H9 (cell line): ENCODE results near the gene HCRT. TPM values are rescaled to one million over a fixed set of nuclear protein-coding genes. Genes with fewer than 3 reads are reported as not detected.

Source experiments
- DNase-seq: peaks from one replicate; pipeline ENCODE4 v3.0.0-alpha.2; 2017
- H2AFZ ChIP-seq: one replicate; pipeline ENCODE4 v1.6.1; 2013; ENCODE audit warnings: mild to moderate bottlenecking, low read length, control low read depth, moderate library complexity
- H2AK5ac ChIP-seq: 2 replicates; pipeline ENCODE4 v1.6.1; 2013; ENCODE audit warnings: low read length, control low read depth, mixed read lengths; ENCODE audit not compliant: insufficient read length
- H2BK120ac ChIP-seq: one replicate; pipeline ENCODE4 v1.6.1; 2013; ENCODE audit warnings: low read depth, mild to moderate bottlenecking, low read length, control low read depth, inconsistent platforms; ENCODE audit not compliant: poor library complexity, severe bottlenecking
- H2BK12ac ChIP-seq: 2 replicates; pipeline ENCODE4 v1.6.1; 2013; ENCODE audit warnings: low read length, control low read depth, mixed read lengths, low read depth; ENCODE audit not compliant: insufficient read length
- H2BK15ac ChIP-seq: 2 replicates; pipeline ENCODE4 v1.6.1; 2013; ENCODE audit warnings: low read depth, low read length, control low read depth
- H2BK20ac ChIP-seq: one replicate; pipeline ENCODE4 v1.6.1; 2013; ENCODE audit warnings: low read depth, mild to moderate bottlenecking, low read length, control low read depth, inconsistent platforms; ENCODE audit not compliant: poor library complexity, severe bottlenecking
- H2BK5ac ChIP-seq: 2 replicates; pipeline ENCODE4 v1.6.1; 2013; ENCODE audit warnings: low read length, control low read depth, mixed read lengths; ENCODE audit not compliant: insufficient read length
- H3K14ac ChIP-seq: 2 replicates; pipeline ENCODE4 v1.6.1; 2013; ENCODE audit warnings: low read length, control low read depth; ENCODE audit not compliant: insufficient read depth
- H3K18ac ChIP-seq: 2 replicates; pipeline ENCODE4 v1.6.1; 2013; ENCODE audit warnings: low read depth, mild to moderate bottlenecking, mixed read lengths, low read length, control low read depth; ENCODE audit not compliant: insufficient read length
- H3K23ac ChIP-seq: 2 replicates; pipeline ENCODE4 v1.6.1; 2013; ENCODE audit warnings: low read length, control low read depth, mixed read lengths, low read depth; ENCODE audit not compliant: insufficient read length
- H3K23me2 ChIP-seq: 2 replicates; pipeline ENCODE4 v1.6.1; 2013; ENCODE audit warnings: low read depth, mild to moderate bottlenecking, mixed read lengths, low read length, control low read depth; ENCODE audit not compliant: insufficient read length, poor library complexity, severe bottlenecking
- H3K27ac ChIP-seq: 2 replicates; pipeline ENCODE4 v1.5.1; 2013; ENCODE audit warnings: low read length, control low read depth, mixed read lengths, low read depth; ENCODE audit not compliant: insufficient read length
- H3K27me3 ChIP-seq: 2 replicates; pipeline ENCODE4 v1.6.1; 2013; ENCODE audit warnings: low read length, control low read depth, inconsistent platforms; ENCODE audit not compliant: insufficient read depth
- H3K4ac ChIP-seq: 2 replicates; pipeline ENCODE4 v1.6.1; 2013; ENCODE audit warnings: low read depth, mild to moderate bottlenecking, control low read depth, inconsistent platforms, low read length, moderate library complexity
- H3K4me1 ChIP-seq: 2 replicates; pipeline ENCODE4 v1.6.1; 2013; ENCODE audit warnings: low read length, control low read depth, inconsistent platforms; ENCODE audit not compliant: insufficient read depth
- H3K4me2 ChIP-seq: 2 replicates; pipeline ENCODE4 v1.6.1; 2013; ENCODE audit warnings: low read length, control low read depth, mixed read lengths; ENCODE audit not compliant: insufficient read length, insufficient read depth
- H3K56ac ChIP-seq: 2 replicates; pipeline ENCODE4 v1.6.1; 2013; ENCODE audit warnings: low read depth, mild to moderate bottlenecking, mixed read lengths, low read length, control low read depth; ENCODE audit not compliant: insufficient read length
- H3K79me1 ChIP-seq: 2 replicates; pipeline ENCODE4 v1.6.1; 2013; ENCODE audit warnings: low read depth, mild to moderate bottlenecking, moderate library complexity, low read length, control low read depth, inconsistent platforms; ENCODE audit not compliant: insufficient read depth, poor library complexity, severe bottlenecking
- H3K79me2 ChIP-seq: 2 replicates; pipeline ENCODE4 v1.6.1; 2013; ENCODE audit warnings: low read length, control low read depth, inconsistent platforms; ENCODE audit not compliant: insufficient read depth
- H3K9ac ChIP-seq: 2 replicates; pipeline ENCODE4 v1.6.1; 2013; ENCODE audit warnings: low read length, control low read depth, mixed read lengths; ENCODE audit not compliant: insufficient read length; ENCODE audit errors: extremely low read depth
- H3K9me3 ChIP-seq: one replicate; pipeline ENCODE4 v1.6.1; 2013; ENCODE audit warnings: low read depth, low read length, inconsistent platforms; ENCODE audit not compliant: control insufficient read depth
- H3T11ph ChIP-seq: one replicate; pipeline ENCODE4 v1.6.1; 2013; ENCODE audit warnings: mild to moderate bottlenecking, low read length, control low read depth, inconsistent platforms
- H4K20me1 ChIP-seq: one replicate; pipeline ENCODE4 v1.6.1; 2013; ENCODE audit not compliant: control insufficient read depth, insufficient read length, insufficient read depth
- H4K5ac ChIP-seq: 2 replicates; pipeline ENCODE4 v1.6.1; 2013; ENCODE audit warnings: low read depth, mild to moderate bottlenecking, mixed read lengths, low read length, control low read depth; ENCODE audit not compliant: insufficient read length
- H4K8ac ChIP-seq: replicated peaks from 2 replicates; pipeline ENCODE4 v1.6.1; 2013; ENCODE audit warnings: low read length, control low read depth, mixed read lengths, low read depth; ENCODE audit not compliant: insufficient read length
- H4K91ac ChIP-seq: 2 replicates; pipeline ENCODE4 v1.6.1; 2013; ENCODE audit warnings: low read depth, mild to moderate bottlenecking, moderate library complexity, mixed read lengths, low read length, control low read depth; ENCODE audit not compliant: insufficient read length
- H3K27ac Mint-ChIP-seq, 3 experiments: 2 replicates in 2 of 3; 3 replicates in 1 of 3; pipeline ENCODE4 v1.8.0; 2020 to 2021; ENCODE audit warnings: mixed read lengths in 3 of 3, mild to moderate bottlenecking in 1 of 3, moderate library complexity in 1 of 3
- H3K27me3 Mint-ChIP-seq: 2 replicates; pipeline ENCODE4 v1.8.0; 2021; ENCODE audit warnings: low read depth, mild to moderate bottlenecking, moderate library complexity, mixed read lengths
- H3K36me3 Mint-ChIP-seq, 3 experiments: 2 replicates in 2 of 3; 3 replicates in 1 of 3; pipeline ENCODE4 v1.8.0; 2020 to 2021; ENCODE audit warnings: low read depth in 3 of 3, mixed read lengths in 3 of 3; ENCODE audit not compliant: insufficient read depth in 1 of 3
- H3K4me1 Mint-ChIP-seq, 2 experiments: 2 replicates each; pipeline ENCODE4 v1.8.0; 2020; ENCODE audit warnings: mixed read lengths in 2 of 2
- H3K4me3 Mint-ChIP-seq, 2 experiments: 2 replicates in 1 of 2; 3 replicates in 1 of 2; pipeline ENCODE4 v1.8.0; 2020 to 2021; ENCODE audit warnings: mild to moderate bottlenecking in 2 of 2, mixed read lengths in 2 of 2, moderate library complexity in 1 of 2
- H3K9me3 Mint-ChIP-seq, 2 experiments: 2 replicates in 1 of 2; 3 replicates in 1 of 2; pipeline ENCODE4 v1.8.0; 2020; ENCODE audit warnings: mild to moderate bottlenecking in 2 of 2, mixed read lengths in 2 of 2, moderate library complexity in 1 of 2
- WGBS: extraction: QIAGEN DNeasy Blood & Tissue Kit; methylation state at CpG from one replicate; pipeline ENCODE4 v1.1.7; 2013; ENCODE audit warnings: missing lambda C conversion rate, low lambda C conversion rate, mixed read lengths; ENCODE audit not compliant: insufficient read length; ENCODE audit errors: extremely low coverage; 5-methylcytosine and 5-hydroxymethylcytosine counted together
- total RNA-seq: library from RNA; stranded (reverse); gene quantifications from 2 replicates; pipeline ENCODE4 v1.2.1, GENCODE V29; 2021
- TF ChIP-seq, protein P1 (sequence below): fragments of 200-600 bp; sonication (generic); conservative IDR thresholded peaks from 3 replicates; pipeline ENCODE4 v1.8.0; 2021; ENCODE audit warnings: antibody characterized with exemption, mild to moderate bottlenecking

HCRT gene
- total RNA-seq, 1 experiment from 2014 or later, result not detected

DNA sequence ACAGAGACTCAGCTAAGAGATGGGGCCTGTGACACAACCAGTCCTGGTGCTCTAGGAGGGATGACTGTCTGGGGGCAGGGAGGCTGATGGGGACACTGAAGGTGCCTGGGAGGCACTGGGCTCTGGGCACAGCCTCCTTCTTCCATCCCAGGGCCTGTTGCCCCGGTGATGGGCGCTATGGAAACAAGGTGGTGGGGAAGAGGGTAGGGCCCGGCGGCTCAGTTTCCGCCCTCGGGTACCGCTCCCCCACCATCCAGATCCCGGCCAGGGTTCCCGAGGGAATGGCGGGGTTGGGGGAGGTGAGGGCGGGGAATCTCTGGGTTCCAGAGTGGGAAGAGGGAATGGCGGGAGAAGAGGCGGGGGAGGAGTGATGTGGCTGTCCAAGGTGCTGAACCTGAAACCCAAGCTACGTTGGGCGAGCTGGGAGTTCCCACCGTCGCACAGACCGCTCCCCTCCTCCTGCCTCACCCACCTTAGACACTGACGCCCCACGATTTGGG is 5.3 kb downstream of the HCRT start:
- H2AFZ ChIP-seq, result no peak overlapping the region
- no peaks in the 10 kb centered on the region for H3K79me1 ChIP-seq
- H4K8ac ChIP-seq, result no peak overlapping the region
- Mint-ChIP-seq H3K27ac (no peak overlapping the region; a peak in 1 of 7 replicates), H3K27me3 (peaks cover 63% of the 10 kb centered on the region), H3K4me3 (peak overlapping the region; percentile 63 to 87), H3K9me3 (no peaks in the 10 kb centered on the region; a peak in 1 of 5 replicates), H3K4me1 (peaks cover 19 to 28% of the 10 kb centered on the region in 2 experiments), H3K36me3 (no peaks in the 10 kb centered on the region; a peak in 1 of 7 replicates)
- H3T11ph ChIP-seq, result no peak overlapping the region
- H4K20me1 ChIP-seq, result peaks cover 3% of the 10 kb centered on the region
- H3K18ac ChIP-seq, result no peak overlapping the region
- H4K5ac ChIP-seq, result no peak overlapping the region
- H2BK120ac ChIP-seq, result no peak overlapping the region
- H3K9ac ChIP-seq, result no peak overlapping the region
- H2BK20ac ChIP-seq, result no peak overlapping the region
- H3K79me2 ChIP-seq, result no peaks in the 10 kb centered on the region
- H2BK15ac ChIP-seq, result no peak overlapping the region
- H3K4me1 ChIP-seq, result peaks cover 3% of the 10 kb centered on the region; the same call in 1 of the 2 replicates
- no peak overlapping the region for H2BK12ac ChIP-seq
- no peak overlapping the region for H3K14ac ChIP-seq
- TF ChIP-seq, protein P1, sequence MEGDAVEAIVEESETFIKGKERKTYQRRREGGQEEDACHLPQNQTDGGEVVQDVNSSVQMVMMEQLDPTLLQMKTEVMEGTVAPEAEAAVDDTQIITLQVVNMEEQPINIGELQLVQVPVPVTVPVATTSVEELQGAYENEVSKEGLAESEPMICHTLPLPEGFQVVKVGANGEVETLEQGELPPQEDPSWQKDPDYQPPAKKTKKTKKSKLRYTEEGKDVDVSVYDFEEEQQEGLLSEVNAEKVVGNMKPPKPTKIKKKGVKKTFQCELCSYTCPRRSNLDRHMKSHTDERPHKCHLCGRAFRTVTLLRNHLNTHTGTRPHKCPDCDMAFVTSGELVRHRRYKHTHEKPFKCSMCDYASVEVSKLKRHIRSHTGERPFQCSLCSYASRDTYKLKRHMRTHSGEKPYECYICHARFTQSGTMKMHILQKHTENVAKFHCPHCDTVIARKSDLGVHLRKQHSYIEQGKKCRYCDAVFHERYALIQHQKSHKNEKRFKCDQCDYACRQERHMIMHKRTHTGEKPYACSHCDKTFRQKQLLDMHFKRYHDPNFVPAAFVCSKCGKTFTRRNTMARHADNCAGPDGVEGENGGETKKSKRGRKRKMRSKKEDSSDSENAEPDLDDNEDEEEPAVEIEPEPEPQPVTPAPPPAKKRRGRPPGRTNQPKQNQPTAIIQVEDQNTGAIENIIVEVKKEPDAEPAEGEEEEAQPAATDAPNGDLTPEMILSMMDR, result no peak
- peak; percentile 88 for DNase-seq
- peaks cover 10% of the 10 kb centered on the region; the same call in 1 of the 2 replicates for H3K27me3 ChIP-seq
- no peak overlapping the region for H3K23ac ChIP-seq
- H3K27ac ChIP-seq, result no peak overlapping the region
- H3K4ac ChIP-seq, result no peak overlapping the region
- H4K91ac ChIP-seq, result no peak overlapping the region
- no CpG with 5 or more reads among the region's 20 CpGs for WGBS
- peak overlapping the region; percentile 60 for H3K4me2 ChIP-seq
- peaks cover 18% of the 10 kb centered on the region for H3K23me2 ChIP-seq
- no peaks in the 10 kb centered on the region for H3K9me3 ChIP-seq
- no peak overlapping the region for H2BK5ac ChIP-seq
- no peak overlapping the region for H3K56ac ChIP-seq
- no peak overlapping the region for H2AK5ac ChIP-seq
